Body of pancreas (tissue), 4 donors: ENCODE measurements around the gene SLC6A3.

Source experiments
- POLR2A ChIP-seq, 3 donors: fragments of 450-650 bp; IDR thresholded peaks; one replicate each; pipeline ENCODE4 v1.6.1; 2016; ENCODE audit warnings: antibody characterized with exemption in 3 of 3, mild to moderate bottlenecking in 2 of 3
- TF ChIP-seq, protein P1 (sequence below), 7 experiments: fragments of 450-650 bp in 4 of 7; fragments of 200-600 bp in 3 of 7; sonication (generic) in 3 of 7; IDR thresholded peaks; one replicate each; pipeline ENCODE4 v1.5.1; 2016 to 2019; ENCODE audit warnings: antibody characterized with exemption in 7 of 7

DNA sequence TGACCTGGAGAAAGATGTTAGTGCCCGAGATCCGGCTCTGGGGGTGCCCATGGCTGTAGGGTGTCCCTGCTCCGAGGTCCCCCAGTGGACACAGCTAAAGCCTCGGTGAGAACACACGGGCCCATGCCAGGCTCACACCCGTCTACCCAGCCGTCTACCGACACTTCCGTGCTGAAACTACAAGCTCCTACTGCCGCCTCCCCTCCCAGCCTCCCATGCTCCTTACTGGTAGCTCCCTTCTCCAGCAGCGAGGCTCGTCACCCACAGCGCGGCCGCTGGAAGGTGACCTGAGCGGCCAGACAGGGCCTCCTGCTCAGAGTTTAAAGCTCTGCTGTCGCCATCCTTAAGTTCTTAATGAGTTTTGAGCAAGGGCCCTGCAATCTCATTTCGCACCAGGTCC, 67.1 kb downstream of the SLC6A3 start:
- TF ChIP-seq, protein P1, sequence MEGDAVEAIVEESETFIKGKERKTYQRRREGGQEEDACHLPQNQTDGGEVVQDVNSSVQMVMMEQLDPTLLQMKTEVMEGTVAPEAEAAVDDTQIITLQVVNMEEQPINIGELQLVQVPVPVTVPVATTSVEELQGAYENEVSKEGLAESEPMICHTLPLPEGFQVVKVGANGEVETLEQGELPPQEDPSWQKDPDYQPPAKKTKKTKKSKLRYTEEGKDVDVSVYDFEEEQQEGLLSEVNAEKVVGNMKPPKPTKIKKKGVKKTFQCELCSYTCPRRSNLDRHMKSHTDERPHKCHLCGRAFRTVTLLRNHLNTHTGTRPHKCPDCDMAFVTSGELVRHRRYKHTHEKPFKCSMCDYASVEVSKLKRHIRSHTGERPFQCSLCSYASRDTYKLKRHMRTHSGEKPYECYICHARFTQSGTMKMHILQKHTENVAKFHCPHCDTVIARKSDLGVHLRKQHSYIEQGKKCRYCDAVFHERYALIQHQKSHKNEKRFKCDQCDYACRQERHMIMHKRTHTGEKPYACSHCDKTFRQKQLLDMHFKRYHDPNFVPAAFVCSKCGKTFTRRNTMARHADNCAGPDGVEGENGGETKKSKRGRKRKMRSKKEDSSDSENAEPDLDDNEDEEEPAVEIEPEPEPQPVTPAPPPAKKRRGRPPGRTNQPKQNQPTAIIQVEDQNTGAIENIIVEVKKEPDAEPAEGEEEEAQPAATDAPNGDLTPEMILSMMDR (IDR thresholded peaks at IDR 0.05): no peak
- no peak for TF ChIP-seq POLR2A (IDR thresholded peaks at IDR 0.05)
